ENCODE measurements around the gene RECK.
"Not testable (repeated sequence)": the region's sequence is repeated elsewhere in the genome, so short reads cannot be mapped to it uniquely, and the experiment has no call there.

The RECK gene

GRCh38 chr9:36080519-36080918 is 43.8 kb downstream of the RECK start:
- no peak for DNase-seq (ENCODE audit: low read depth)
- H3K4me3 ChIP-seq (ENCODE audit: low read length), result no peak overlapping the region
- no peak for TF ChIP-seq CTCF (IDR thresholded peaks at IDR 0.05; ENCODE audit: insufficient read depth, low read depth, low read length, missing control alignments)

GRCh38 chr9:36082931-36083330 is 46.2 kb downstream of the RECK start:
- H3K4me3 ChIP-seq (ENCODE audit: low read length), result no peak overlapping the region
- no peak for DNase-seq (ENCODE audit: low read depth)
- TF ChIP-seq CTCF (IDR thresholded peaks at IDR 0.05; ENCODE audit: insufficient read depth, low read depth, low read length, missing control alignments), result no peak

GRCh38 chr9:36086442-36086841 is 49.7 kb downstream of the RECK start:
- DNase-seq (ENCODE audit: low read depth), result no peak
- TF ChIP-seq CTCF (IDR thresholded peaks at IDR 0.05; ENCODE audit: insufficient read depth, low read depth, low read length, missing control alignments), result no peak
- H3K4me3 ChIP-seq (ENCODE audit: low read length), result no peak overlapping the region

- H3K4me3 ChIP-seq (ENCODE audit: low read length); DNase-seq (ENCODE audit: low read depth): not testable (repeated sequence)
These were observed 50.3 kb downstream of the RECK start for GRCh38 chr9:36087054-36087453.

- no peak for TF ChIP-seq CTCF (IDR thresholded peaks at IDR 0.05; ENCODE audit: insufficient read depth, low read depth, low read length, missing control alignments)
- DNase-seq (ENCODE audit: low read depth), result no peak
- H3K4me3 ChIP-seq (ENCODE audit: low read length), result no peak overlapping the region
These were observed 51.3 kb downstream of the RECK start for GRCh38 chr9:36088020-36088419.

GRCh38 chr9:36091026-36091953 is 54.6 kb downstream of the RECK start:
- no peak for TF ChIP-seq CTCF (IDR thresholded peaks at IDR 0.05; ENCODE audit: insufficient read depth, low read depth, low read length, missing control alignments)
- H3K4me3 ChIP-seq (ENCODE audit: low read length), result no peak overlapping the region
- peak; percentile 19 for DNase-seq (ENCODE audit: low read depth)

- DNase-seq (ENCODE audit: low read depth), result no peak
- no peak for TF ChIP-seq CTCF (IDR thresholded peaks at IDR 0.05; ENCODE audit: insufficient read depth, low read depth, low read length, missing control alignments)
- no peak overlapping the region for H3K4me3 ChIP-seq (ENCODE audit: low read length)
These were observed 55.3 kb downstream of the RECK start for GRCh38 chr9:36092014-36092413.

Data from epithelial cell of esophagus (primary cell).